Fibroblast of mammary gland (primary cell): ENCODE results near the gene IQGAP2.

Experiments
- DNase-seq: peaks from one replicate; pipeline ENCODE4 v3.0.0-alpha.2; 2010; ENCODE audit warnings: low read depth
- H3K4me3 ChIP-seq: 2 replicates; pipeline ENCODE4 v1.5.1; 2011; ENCODE audit warnings: low read depth, mild to moderate bottlenecking, low read length, moderate library complexity; ENCODE audit not compliant: control insufficient read depth
- TF ChIP-seq, protein P1 (sequence below): conservative IDR thresholded peaks from 2 replicates; pipeline ENCODE4 v1.5.1; 2011; ENCODE audit warnings: low read depth, low read length, inconsistent platforms; ENCODE audit not compliant: control insufficient read depth, insufficient read depth

The IQGAP2 gene

DNA sequence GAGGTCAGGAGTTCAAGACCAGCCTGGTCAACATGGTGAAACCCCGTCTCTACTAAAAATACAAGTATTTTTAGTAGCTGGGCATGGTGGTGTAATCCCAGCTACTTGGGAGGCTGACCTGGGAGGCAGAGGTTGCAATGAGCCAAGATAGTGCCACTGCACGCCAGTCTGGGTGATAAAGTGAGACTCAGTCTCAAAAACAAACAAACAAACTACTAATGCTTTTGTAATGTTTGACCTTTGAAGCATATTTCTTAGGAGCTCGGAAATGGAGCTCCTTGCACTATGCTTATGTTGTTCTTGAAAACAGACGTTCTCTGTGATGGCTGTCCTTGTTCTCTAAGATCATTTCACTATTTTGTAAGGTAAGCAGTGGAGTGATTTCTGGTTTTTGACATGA, 214.1 kb downstream of the IQGAP2 start:
- TF ChIP-seq, protein P1, sequence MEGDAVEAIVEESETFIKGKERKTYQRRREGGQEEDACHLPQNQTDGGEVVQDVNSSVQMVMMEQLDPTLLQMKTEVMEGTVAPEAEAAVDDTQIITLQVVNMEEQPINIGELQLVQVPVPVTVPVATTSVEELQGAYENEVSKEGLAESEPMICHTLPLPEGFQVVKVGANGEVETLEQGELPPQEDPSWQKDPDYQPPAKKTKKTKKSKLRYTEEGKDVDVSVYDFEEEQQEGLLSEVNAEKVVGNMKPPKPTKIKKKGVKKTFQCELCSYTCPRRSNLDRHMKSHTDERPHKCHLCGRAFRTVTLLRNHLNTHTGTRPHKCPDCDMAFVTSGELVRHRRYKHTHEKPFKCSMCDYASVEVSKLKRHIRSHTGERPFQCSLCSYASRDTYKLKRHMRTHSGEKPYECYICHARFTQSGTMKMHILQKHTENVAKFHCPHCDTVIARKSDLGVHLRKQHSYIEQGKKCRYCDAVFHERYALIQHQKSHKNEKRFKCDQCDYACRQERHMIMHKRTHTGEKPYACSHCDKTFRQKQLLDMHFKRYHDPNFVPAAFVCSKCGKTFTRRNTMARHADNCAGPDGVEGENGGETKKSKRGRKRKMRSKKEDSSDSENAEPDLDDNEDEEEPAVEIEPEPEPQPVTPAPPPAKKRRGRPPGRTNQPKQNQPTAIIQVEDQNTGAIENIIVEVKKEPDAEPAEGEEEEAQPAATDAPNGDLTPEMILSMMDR = no peak
- no peak overlapping the region for H3K4me3 ChIP-seq
- no peak for DNase-seq

DNA sequence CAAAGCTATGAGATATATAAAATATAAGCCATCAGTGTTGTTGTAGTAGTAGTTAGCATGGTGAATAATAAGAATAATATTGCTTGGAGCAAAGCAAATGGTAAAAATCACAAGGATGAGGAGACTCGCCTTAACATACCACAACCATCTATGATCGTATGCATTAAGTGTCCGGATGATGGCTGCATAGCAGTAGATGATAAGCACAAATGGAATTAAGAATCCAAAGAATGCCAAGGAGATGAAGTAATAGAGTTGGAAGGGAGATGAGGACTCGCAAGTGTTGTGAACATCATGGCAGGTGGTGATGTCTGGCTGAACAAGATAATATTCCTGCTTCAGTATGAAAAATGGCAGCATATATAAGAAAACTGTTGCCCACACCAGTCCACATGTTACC, 214.6 kb downstream of the IQGAP2 start:
- peak; percentile 49 for DNase-seq
- TF ChIP-seq, protein P1 = no peak
- H3K4me3 ChIP-seq = no peak overlapping the region

DNA sequence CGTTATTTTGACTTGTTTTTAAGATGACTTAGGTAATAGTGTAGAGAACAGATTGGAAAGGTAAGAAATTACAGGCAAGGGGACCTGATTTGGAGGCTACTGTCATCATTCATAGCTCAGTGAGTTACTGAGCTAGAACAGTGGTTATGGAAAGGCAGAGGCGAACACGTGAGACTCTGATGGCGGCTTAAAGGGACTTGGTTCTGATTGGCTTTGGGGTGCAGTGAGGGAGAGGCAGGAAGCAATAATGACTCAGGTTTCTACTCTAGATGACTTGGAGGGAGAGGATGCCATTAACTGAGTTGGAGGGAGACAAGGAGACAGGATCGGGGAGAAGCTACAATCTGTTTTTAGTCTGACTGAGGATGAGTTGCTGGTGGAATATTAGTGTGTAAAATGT, 217.1 kb downstream of the IQGAP2 start:
- no peak overlapping the region for H3K4me3 ChIP-seq
- no peak for DNase-seq
- TF ChIP-seq, protein P1 = no peak

DNA sequence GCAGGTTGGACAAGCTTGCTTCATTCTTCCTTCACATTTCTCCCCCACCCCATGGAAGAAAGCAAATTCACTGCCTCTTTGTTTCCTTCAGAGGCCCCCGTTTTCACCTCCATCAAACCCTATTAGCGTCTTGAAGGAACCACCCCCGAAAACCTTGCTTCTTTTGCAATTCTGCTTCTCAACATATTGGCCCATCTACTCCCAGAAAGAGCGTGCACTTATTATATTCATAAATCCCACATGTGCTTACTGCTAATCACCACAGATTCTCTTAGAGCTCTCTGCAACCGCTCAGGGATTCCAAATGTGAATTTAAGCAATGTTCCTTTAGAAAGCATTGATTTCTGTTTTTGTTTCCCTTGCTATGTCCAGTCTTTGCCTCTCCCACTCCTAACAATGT, 219.0 kb downstream of the IQGAP2 start:
- no peak overlapping the region for H3K4me3 ChIP-seq
- no peak for DNase-seq
- TF ChIP-seq, protein P1 = no peak

DNA sequence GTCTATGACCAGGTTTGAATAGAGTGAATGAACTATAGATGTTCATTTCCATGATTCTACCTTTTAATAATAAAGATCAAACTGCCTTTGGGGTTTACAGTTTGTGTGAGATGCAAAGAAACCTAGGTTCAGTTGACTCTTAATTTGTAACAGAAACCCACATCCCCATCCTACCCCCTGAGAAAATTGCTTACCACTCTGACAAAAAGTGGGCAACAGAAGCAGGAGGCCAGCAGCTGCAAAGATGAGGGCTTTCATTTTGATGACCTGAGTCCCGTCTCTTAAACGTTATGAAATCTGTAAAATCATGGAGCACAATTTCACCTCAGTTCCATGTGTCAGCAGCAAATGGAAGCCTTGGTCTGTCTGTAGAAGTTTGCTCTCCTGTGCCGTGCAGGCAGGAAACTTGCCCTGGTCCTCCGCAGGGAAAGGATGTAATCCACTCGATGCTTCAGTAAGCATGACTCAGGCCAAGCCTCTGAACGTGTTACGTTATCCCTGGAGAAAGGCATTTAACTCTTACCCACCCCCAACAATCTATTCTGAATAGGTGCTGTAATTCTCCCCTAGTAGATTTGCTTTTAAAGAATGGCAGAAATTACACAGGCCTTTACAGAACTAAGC, 220.0 kb downstream of the IQGAP2 start, which contains the start of gene F2RL2:
Gene F2RL2 (minus strand): TSS at position 431 of the 624 bp plus-strand sequence. CDS start 173 bp downstream, at position 258.
- DNase-seq = peak; percentile 78
- TF ChIP-seq, protein P1 = no peak
- no peak within 1 kb of the TSS for H3K4me3 ChIP-seq

DNA sequence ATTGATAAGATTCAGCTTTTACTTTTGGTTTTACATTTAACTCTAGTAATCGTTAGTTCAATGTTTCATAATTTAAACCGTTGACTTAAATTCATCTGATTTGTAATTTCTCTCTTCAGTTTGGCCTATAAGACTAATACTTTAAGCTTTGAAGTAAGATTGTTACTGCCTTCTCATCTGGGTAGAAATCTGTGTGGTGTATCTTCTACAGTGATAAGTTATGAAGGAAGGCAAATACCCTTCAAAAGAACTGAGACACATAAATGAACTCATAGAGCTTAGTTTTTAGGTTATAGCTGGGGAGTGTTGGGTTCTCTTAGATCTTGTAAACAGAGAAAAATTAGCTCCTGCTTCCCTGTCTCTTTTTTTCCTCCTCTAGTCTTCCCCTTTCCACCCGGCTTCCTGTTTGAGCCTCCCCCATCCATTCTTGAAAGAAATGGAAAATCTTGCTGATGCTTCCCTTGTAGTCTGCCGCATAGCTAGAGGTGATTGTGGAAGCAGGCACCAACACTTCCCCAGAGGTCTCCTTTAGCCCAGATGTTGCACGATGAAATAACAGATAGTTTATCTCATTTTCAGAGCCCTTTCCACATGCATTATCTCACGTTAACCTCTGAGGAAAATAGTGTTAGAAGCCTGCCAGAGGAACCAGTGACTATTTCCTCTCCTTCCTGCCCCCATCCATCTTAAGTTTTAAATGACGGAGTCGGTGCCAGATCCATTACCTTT, 222.2 kb downstream of the IQGAP2 start:
- DNase-seq = no peak
- H3K4me3 ChIP-seq = no peak overlapping the region
- TF ChIP-seq, protein P1 = no peak

DNA sequence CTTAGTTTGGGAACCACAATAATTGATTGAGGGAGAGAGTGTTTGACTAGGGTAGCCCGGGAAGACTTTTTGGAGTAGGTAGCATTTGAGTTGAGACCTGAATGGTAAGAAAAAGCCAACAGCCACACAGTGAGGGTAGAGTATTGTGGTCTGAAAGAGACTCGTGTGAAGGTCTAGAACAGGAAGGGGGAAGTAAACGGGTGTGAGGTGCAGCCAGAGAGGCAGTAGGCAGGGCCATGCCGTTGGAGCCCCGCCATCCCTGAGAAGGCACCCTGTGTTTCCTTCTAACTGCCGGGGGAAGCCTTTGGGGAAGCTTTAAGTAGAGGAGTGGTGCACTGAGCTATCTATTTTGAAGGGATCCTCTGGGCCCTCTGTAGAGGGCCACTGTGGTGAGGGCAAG, 223.7 kb downstream of the IQGAP2 start:
- DNase-seq = no peak
- TF ChIP-seq, protein P1 = no peak
- no peak overlapping the region for H3K4me3 ChIP-seq
